ENCODE measurements around the gene KCNK15.

The KCNK15 gene

DNA sequence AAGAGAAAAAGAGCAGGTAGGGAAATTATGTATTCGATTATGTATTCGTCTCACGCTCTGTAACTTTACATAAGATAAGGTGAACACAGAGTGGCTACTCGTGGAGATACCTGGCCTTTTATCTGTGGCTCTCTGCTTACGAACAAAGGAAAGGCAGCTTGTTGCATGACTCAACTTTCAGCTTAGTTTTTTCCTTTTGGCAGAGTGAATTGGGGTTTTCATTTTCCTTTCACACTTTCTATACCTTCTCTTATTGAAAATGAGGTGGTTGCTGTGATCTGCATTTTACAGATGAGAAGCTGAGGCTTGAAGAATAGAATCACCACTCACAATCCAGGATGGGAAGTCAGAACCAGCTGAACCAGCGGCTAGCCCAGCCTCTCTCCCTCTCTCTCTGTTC is 13.3 kb upstream of the KCNK15 start:
- DNase-seq (ENCODE audit: low read depth in 1 of 2, low spot score in 1 of 2): no peak
- TF ChIP-seq JUND (IDR thresholded peaks at IDR 0.05; ENCODE audit: low read depth): no peak
- in situ Hi-C loops (cut with HindIII; ENCODE audit: low pct_unique_long_range_greater_than_20kb, low sequenced_read_pairs): no loop called here

DNA sequence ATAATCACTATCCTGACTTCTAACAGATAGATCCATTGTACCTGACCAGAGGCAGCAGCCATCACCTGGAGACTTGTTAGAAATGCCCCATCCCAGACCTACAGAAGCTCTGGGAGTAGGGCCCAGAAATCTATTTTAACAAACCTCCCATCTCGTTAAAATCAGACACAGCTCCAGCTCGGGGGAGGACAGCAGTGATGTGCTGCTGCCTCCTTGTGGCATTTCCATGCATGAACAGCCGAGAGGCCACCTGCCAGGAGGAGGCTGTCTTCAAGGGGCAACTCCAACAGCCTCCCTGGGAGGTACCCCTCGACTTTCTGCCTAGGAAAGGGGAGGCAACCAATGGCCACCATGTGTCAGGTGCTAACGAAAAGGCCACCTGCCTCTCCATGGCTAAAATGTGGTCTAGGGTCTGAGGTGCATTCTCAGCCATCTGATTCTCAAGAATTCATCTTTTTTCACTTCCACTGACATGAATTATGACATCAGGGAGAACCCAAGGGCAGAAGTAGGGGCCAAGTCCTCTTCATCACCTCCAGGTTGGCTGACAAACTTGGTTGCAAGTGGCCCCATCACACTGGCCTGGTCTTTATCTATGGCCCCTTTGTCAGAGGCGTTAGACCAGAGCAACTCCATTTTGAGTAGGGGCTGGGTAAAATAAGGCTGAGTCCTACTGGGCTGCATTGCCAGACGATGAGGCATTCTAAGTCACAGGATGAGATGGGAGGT is 12.2 kb upstream of the KCNK15 start:
- DNase-seq (ENCODE audit: low read depth in 1 of 2, low spot score in 1 of 2): peak in 1 of 2 experiments; percentile 81
- in situ Hi-C loops (cut with HindIII; ENCODE audit: low pct_unique_long_range_greater_than_20kb, low sequenced_read_pairs): no loop called here
- TF ChIP-seq JUND (IDR thresholded peaks at IDR 0.05; ENCODE audit: low read depth): no peak

DNA sequence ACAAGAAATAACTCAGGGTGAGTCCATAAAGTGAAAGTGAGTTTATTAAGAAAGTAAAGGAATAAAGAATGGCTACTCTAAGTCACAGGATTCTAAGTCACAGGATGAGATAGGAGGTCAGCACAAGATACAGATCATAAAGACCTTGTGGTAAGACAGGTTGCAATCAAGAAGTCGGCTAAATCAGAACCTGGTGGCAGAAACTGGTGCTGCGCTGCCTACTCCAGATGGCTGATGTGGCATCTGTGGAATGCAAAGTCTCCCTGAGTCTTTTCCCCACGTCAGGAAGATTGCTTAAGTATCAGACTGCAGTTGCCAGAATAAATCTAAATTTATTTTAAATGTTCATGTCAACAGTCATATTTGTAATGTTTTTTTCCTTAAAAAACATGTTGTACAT is 10.7 kb upstream of the KCNK15 start:
- no peak for TF ChIP-seq JUND (IDR thresholded peaks at IDR 0.05; ENCODE audit: low read depth)
- in situ Hi-C loops (cut with HindIII; ENCODE audit: low pct_unique_long_range_greater_than_20kb, low sequenced_read_pairs): no loop called here
- peak in 1 of 2 experiments; percentile 68 for DNase-seq (ENCODE audit: low read depth in 1 of 2, low spot score in 1 of 2)

DNA sequence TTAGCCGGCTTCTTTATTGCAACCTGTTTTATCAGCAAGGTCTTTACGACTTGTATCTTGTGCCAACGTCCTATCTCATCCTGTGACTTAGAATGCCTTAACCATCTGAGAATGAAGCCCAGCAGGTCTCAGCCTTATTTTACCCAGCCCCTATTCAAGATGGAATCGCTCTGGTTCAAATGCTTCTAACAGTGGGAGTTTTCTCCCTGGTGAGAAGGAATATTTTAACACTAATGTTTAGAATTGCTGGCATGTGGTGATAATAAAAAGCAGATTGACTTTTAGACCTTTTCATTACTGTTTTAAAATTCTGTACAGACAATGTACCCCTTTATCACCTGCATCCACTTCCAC is 9.9 kb upstream of the KCNK15 start:
- no peak for TF ChIP-seq JUND (IDR thresholded peaks at IDR 0.05; ENCODE audit: low read depth)
- DNase-seq (ENCODE audit: low read depth in 1 of 2, low spot score in 1 of 2): no peak
- in situ Hi-C loops (cut with HindIII; ENCODE audit: low pct_unique_long_range_greater_than_20kb, low sequenced_read_pairs): no loop called here

DNA sequence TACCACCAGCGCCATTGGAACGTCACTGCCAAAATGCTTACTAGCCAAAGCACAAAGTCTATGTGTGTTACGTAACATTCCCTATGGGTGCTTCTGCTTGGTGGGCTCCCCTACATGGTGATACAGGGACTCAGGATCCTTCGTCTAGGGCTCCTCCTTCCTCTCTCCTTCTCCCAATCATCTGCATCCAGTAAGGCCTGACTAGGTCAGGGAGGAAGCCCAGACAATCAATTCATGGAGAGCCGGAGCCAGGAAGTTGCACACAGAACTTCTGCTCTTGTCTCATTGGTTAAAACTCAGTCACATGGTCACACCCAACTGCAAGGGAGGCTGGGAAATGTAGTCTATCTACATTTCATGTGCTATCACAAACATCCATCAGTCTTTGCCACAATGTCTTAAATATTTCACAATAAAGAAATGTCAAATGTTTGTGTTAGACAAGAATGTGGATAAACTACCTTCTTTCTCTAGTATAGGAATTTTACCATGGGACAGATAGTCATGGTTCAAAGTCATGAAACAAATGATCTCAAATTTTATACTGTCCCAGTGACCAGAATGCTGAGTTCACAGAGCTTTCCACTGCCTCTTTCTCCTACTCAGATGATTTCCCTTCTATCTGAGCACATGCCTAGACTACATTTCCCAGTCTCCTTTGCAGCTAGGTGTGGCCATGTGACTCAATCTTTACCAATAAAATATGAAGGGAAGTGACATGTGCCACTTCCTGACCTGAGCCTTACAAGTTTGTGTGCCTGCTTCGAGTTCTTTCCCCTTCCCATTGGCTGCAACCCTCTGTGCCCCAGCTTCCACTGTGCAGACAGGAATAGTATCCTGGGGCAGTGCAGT is 9.3 kb upstream of the KCNK15 start:
- no peak for TF ChIP-seq JUND (IDR thresholded peaks at IDR 0.05; ENCODE audit: low read depth)
- in situ Hi-C loops (cut with HindIII; ENCODE audit: low pct_unique_long_range_greater_than_20kb, low sequenced_read_pairs): no loop called here
- DNase-seq (ENCODE audit: low read depth in 1 of 2, low spot score in 1 of 2): peak in 1 of 2 experiments; percentile 91

DNA sequence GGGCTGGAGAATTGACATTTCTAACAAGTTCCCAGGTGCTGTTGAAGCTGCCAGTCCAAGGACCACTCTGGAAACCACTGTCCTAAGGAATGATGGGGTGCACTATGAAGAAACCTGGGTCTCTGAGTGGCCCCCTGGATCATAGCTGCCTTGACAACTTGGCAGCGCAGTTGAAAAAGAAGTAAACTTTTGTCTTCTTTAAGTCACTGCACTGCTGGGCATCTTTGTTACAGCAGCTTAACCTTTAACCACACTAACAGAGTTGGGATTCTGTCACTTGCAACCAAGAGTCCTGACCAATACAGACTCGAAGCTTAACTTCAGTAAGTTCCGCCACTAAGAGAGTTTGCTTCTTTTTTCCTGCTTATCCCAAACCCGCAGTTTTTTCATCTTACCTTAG is 8.5 kb upstream of the KCNK15 start:
- DNase-seq (ENCODE audit: low read depth in 1 of 2, low spot score in 1 of 2): no peak
- TF ChIP-seq JUND (IDR thresholded peaks at IDR 0.05; ENCODE audit: low read depth): no peak
- in situ Hi-C loops (cut with HindIII; ENCODE audit: low pct_unique_long_range_greater_than_20kb, low sequenced_read_pairs): no loop called here

DNA sequence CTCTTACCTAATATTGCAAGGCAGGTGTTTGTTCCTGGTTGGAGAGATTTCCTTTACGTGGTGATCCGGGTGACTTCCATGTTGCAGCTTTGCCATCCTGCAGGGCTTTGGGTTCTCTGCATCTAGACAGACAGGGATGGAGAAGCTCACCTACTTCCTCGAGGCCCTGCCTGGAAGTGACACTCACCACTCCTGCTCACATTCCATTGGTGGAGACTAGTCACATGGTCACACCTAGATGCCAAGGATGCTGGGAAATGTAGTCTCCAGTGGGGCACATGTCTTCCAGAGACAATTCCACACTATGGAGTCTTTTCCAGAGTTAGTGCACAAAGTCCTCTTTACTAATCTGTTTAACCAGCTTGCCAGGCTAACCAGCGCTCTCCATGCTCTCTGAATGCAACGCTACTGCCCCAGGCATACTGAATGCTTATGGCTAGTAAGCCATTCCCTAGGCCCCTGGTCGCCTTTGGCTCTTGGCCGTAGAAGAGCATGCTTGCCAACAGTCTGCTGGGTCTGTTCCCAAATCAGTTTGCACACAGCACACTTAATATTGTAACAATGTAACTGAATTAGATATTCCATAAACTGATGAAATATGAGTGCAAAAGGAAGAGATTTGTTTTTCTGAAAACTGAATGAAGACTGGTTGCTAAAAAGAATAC is 6.7 kb upstream of the KCNK15 start:
- peak; percentile 96 to 98 for DNase-seq (ENCODE audit: low read depth in 1 of 2, low spot score in 1 of 2)
- no peak for TF ChIP-seq JUND (IDR thresholded peaks at IDR 0.05; ENCODE audit: low read depth)
- in situ Hi-C loops (cut with HindIII; ENCODE audit: low pct_unique_long_range_greater_than_20kb, low sequenced_read_pairs): no loop called here

DNA sequence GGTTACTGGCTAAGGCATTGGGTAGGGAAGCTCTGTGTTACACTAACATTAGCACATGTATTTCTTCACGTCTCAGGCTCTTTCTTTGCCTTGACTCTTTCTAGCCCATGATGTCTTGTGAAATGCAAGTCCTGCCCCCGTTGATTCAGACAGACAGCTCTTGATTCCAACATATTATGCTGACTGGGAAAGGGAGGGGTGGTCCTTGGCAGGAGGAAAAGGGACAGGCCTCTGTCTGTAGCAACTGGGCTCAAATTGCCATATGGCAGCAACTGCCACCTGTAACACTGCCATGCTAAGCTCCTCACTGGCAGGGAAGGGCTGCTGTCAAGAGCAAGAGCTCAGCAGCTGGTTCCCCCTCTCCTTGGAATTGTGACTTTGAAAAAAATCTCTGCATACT is 5.7 kb upstream of the KCNK15 start:
- no peak for DNase-seq (ENCODE audit: low read depth in 1 of 2, low spot score in 1 of 2)
- no peak for TF ChIP-seq JUND (IDR thresholded peaks at IDR 0.05; ENCODE audit: low read depth)
- in situ Hi-C loops (cut with HindIII; ENCODE audit: low pct_unique_long_range_greater_than_20kb, low sequenced_read_pairs): no loop called here

DNA sequence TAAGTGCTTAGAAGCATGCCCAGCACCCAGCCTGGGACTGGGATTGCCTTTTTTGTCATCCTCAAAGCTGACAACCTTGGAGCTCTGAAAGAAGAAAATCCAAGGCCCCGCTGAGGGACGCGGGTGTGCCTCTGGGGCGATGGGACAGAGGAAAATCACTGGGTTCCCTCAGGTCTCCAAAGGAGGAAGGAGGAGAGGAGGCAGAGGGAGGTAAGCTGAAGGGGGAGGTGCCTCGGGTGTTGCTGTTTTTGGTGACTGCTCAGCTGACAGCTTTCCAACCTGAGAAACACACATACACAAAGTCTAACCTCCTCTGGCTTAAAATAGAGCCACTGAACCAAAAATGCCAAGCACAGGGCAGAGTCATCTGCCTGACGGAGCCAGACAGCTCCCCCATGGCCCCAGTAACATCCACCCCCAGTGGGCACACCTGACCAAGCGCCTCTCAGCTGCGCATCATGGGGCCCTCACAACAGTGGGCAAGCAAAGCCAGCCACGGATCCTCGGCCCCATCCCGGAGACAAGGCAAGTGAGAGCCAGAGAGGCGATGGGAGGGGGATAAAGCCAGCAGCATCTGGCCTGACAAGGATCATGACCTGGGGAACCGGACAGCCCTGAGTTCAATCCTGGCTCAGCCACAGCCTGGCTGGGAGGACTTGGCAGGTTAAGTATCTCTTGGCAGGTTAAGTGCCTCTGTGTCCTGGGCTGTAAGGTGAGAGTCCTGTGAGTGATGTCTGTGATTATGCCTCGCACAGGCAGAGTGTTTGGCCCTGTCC is 3.2 kb upstream of the KCNK15 start:
- TF ChIP-seq JUND (IDR thresholded peaks at IDR 0.05; ENCODE audit: low read depth): no peak
- no peak for DNase-seq (ENCODE audit: low read depth in 1 of 2, low spot score in 1 of 2)
- in situ Hi-C loops (cut with HindIII; ENCODE audit: low pct_unique_long_range_greater_than_20kb, low sequenced_read_pairs): no loop called here

DNA sequence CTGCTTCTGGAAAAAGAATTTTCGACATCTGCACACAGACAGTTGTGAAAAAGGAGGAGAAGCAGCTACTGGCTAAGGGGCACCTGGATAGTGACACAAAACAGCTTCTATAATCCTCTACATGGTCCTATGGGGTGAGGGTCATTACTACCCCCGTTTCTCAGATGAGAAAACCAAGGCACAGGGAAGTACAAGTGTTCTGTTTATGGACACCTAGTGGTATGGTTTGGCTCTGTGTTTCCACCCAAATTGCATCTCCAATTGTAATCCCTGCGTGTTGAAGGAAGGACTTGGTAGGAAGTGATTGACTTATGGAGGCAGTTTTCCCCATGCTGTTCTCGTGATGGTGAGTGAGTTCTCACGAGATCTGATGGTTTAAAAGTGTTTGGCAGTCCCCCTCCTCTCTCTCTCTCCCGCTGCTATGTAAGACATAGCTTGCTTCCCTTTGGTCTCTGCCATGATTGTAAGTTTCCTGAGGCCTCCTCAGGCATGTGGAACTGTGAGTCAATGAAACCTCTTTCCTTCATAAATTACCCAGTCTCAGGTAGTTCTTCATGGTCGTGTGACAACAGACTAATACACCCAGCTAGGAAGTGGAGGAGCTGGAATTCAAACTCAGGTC is 2.5 kb upstream of the KCNK15 start:
- no peak for DNase-seq (ENCODE audit: low read depth in 1 of 2, low spot score in 1 of 2)
- TF ChIP-seq JUND (IDR thresholded peaks at IDR 0.05; ENCODE audit: low read depth): no peak
- in situ Hi-C loops (cut with HindIII; ENCODE audit: low pct_unique_long_range_greater_than_20kb, low sequenced_read_pairs): no loop called here

DNA sequence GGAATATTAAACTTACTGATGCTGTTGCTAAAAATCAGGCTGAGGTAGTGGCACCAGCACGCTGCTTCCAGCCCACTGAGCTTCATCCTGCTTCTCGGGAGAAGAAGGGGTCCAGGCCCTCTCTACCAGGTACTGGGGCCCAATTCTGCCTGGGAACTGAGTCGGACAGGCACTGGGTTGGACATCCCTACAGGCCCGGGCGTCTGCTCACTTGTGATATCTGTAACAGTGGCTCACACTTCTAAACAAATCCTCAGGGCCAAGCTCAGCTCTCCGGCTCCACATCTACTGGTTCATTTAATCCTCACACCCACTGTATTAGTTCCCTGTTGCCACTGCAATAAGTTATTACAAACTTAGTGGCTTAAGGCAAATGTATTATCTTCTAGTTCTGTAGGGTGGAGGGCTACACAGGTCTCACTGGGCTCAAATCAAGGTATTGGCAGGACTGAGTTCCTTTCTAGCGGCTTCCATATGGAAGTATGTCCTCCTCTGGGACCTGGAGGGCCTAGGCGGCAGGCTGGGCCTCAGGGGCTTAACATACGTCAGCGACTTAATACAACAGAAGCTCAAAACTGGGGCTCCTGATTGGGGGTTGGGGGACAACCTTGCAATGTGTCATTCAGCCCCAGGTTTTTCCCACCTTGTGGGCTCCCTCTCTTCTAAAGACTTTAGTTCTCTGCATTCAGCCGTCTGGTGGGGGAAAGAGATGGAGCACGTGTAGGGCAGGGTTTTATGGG is 1.6 kb upstream of the KCNK15 start:
- no peak for TF ChIP-seq JUND (IDR thresholded peaks at IDR 0.05; ENCODE audit: low read depth)
- no peak for DNase-seq (ENCODE audit: low read depth in 1 of 2, low spot score in 1 of 2)
- in situ Hi-C loops (cut with HindIII; ENCODE audit: low pct_unique_long_range_greater_than_20kb, low sequenced_read_pairs): no loop called here
